Upper lobe of left lung (tissue), 6 donors: ENCODE measurements around the gene ACVR2A. TPM values are rescaled to one million over a fixed set of nuclear protein-coding genes. Genes with fewer than 3 reads are reported as not detected.

Experiments
- ATAC-seq, 2 donors: fragments of 200-7000 bp; cut with Tn5 transposase; one replicate each; pipeline ENCODE4 v1.9.1; 2022; ENCODE audit warnings: mild to moderate bottlenecking in 2 of 2, moderate library complexity in 2 of 2; ENCODE audit not compliant: low FRiP score in 2 of 2
- DNase-seq, 2 donors: peaks; one replicate each; pipeline ENCODE4 v3.0.0-alpha.2; 2019 to 2020
- H3K27ac ChIP-seq, 4 donors: fragments of 200-600 bp; sonication (generic); one replicate each; pipeline ENCODE4 v1.5.1; 2016 to 2019
- H3K27me3 ChIP-seq, 4 donors: fragments of 200-600 bp; sonication (generic); one replicate each; pipeline ENCODE4 v1.5.1; 2017 to 2019
- H3K36me3 ChIP-seq, 4 donors: fragments of 200-600 bp; sonication (generic); one replicate each; pipeline ENCODE4 v1.5.1; 2016 to 2019
- H3K4me1 ChIP-seq, 4 donors: fragments of 200-600 bp; sonication (generic); one replicate each; pipeline ENCODE4 v1.5.1; 2018 to 2019
- H3K4me3 ChIP-seq, 4 donors: fragments of 200-600 bp; sonication (generic); one replicate each; pipeline ENCODE4 v1.5.1; 2017 to 2019; ENCODE audit warnings: mild to moderate bottlenecking in 2 of 4, moderate library complexity in 1 of 4
- H3K9me3 ChIP-seq, 4 donors: fragments of 200-600 bp; sonication (generic); one replicate each; pipeline ENCODE4 v1.5.1; 2018 to 2019
- CTCF ChIP-seq, 6 experiments: fragments of 450-650 bp in 4 of 6; fragments of 200-600 bp in 2 of 6; sonication (generic) in 2 of 6; IDR thresholded peaks; one replicate each; pipeline ENCODE4 v1.5.1; 2016 to 2019; ENCODE audit warnings: antibody characterized with exemption in 6 of 6
- EP300 ChIP-seq, 4 donors: sonication (generic); formaldehyde crosslinking; IDR thresholded peaks; one replicate each; pipeline ENCODE4 v1.5.1; 2017; ENCODE audit warnings: antibody characterized with exemption in 4 of 4, control low read depth in 2 of 4
- POLR2A ChIP-seq, 4 donors: fragments of 450-650 bp; IDR thresholded peaks; one replicate each; pipeline ENCODE4 v1.5.1; 2016 to 2017; ENCODE audit warnings: antibody characterized with exemption in 4 of 4, mild to moderate bottlenecking in 2 of 4
- POLR2AphosphoS5 ChIP-seq, 2 donors: sonication (generic); formaldehyde crosslinking; IDR thresholded peaks; one replicate each; pipeline ENCODE4 v1.5.1; 2017; ENCODE audit warnings: antibody characterized with exemption in 2 of 2
- WGBS, 2 donors: methylation state at CpG; one replicate each; pipeline ENCODE4 v1.1.5; 2017 to 2018; 5-methylcytosine and 5-hydroxymethylcytosine counted together
- total RNA-seq, 6 donors: library from RNA; depleted of rRNA in 4 of 6; stranded (reverse); fragments of >200 nt in 4 of 6; gene quantifications; one replicate each; pipeline versions ENCODE4 v1.1.0 to v1.2.1, GENCODE V29; 2016 to 2021
- donor health status: DM: no; HTN: no; CAD: no; lungs with moderate emphysema.
- donor health status: DM: no; HTN: yes; CAD: no; lungs with severe emphysema.

Gene ACVR2A
- 10 to 100 TPM in 5 of 6 donors, 1 to 10 TPM in 1; 5.5 to 34.5 (median 11.0) TPM for total RNA-seq

- Histone ChIP-seq H3K36me3 (no peaks in the 10 kb centered on the region), H3K4me1 (peaks cover 22 to 25% (median 22%) of the 10 kb centered on the region in 4 donors), H3K4me3 (peak within 1 kb of the TSS; percentile 61 to 86 (median 76)), H3K9me3 (no peaks in the 10 kb centered on the region), H3K27ac (peak within 1 kb of the TSS; percentile 93 to 97 (median 96)), H3K27me3 (no peaks in the 10 kb centered on the region)
- DNase-seq (peak; percentile 30 to 85), ATAC-seq (peak; percentile 34 to 42)
- 0 to 1% methylated on average over 18 to 39 of the region's 51 CpGs for WGBS, 2 donors
- no peak for TF ChIP-seq CTCF (IDR thresholded peaks at IDR 0.05)
- TF ChIP-seq EP300 (IDR thresholded peaks at IDR 0.05) = no peak
- TF ChIP-seq POLR2AphosphoS5 (IDR thresholded peaks at IDR 0.05) = no peak
- no peak for TF ChIP-seq POLR2A (IDR thresholded peaks at IDR 0.05)
Measured at GRCh38 chr2:147844697-147845410, at the start of gene ACVR2A. Gene ACVR2A (plus strand): TSS chr2:147845029. CDS start chr2:147845153, 124 bp downstream.

GRCh38 chr2:147800316-147800715 is 44.5 kb upstream of the ACVR2A start:
- peaks cover 0 to 5% (median 0%) of the 10 kb centered on the region in 4 donors for H3K4me1 ChIP-seq
- no peaks in the 10 kb centered on the region for H3K27me3 ChIP-seq
- no peak for TF ChIP-seq POLR2A (IDR thresholded peaks at IDR 0.05)
- no peak for TF ChIP-seq CTCF (IDR thresholded peaks at IDR 0.05)
- TF ChIP-seq EP300 (IDR thresholded peaks at IDR 0.05) = no peak
- no peak for TF ChIP-seq POLR2AphosphoS5 (IDR thresholded peaks at IDR 0.05)
- no peak overlapping the region for H3K4me3 ChIP-seq
- H3K9me3 ChIP-seq = no peaks in the 10 kb centered on the region
- no peak for DNase-seq
- 45% methylated on average over 2 of the region's 2 CpGs; no CpG with 5 or more reads in 1 of the 2 donors for WGBS, 2 donors
- no peaks in the 10 kb centered on the region for H3K36me3 ChIP-seq
- no peak overlapping the region for H3K27ac ChIP-seq
- peak in 1 of 2 donors; percentile 30 for ATAC-seq

- no peaks in the 10 kb centered on the region for H3K4me1 ChIP-seq
- TF ChIP-seq CTCF (IDR thresholded peaks at IDR 0.05) (no peak), POLR2A (IDR thresholded peaks at IDR 0.05) (no peak), POLR2AphosphoS5 (IDR thresholded peaks at IDR 0.05) (no peak), EP300 (IDR thresholded peaks at IDR 0.05) (no peak)
- peak in 1 of 2 donors; percentile 51 for ATAC-seq
- no peak overlapping the region for H3K27ac ChIP-seq
- H3K4me3 ChIP-seq = no peak overlapping the region
- no peaks in the 10 kb centered on the region for H3K27me3 ChIP-seq
- no peaks in the 10 kb centered on the region for H3K9me3 ChIP-seq
- no peaks in the 10 kb centered on the region for H3K36me3 ChIP-seq
- WGBS, 2 donors = 32 to 38% methylated on average over 1 of the region's 1 CpG
- DNase-seq = peak in 1 of 2 donors; percentile 27
Measured at GRCh38 chr2:147806846-147807245, 38.0 kb upstream of the ACVR2A start.

- TF ChIP-seq POLR2A (IDR thresholded peaks at IDR 0.05) (no peak), POLR2AphosphoS5 (IDR thresholded peaks at IDR 0.05) (no peak), EP300 (IDR thresholded peaks at IDR 0.05) (no peak), CTCF (IDR thresholded peaks at IDR 0.05) (no peak)
- Histone ChIP-seq H3K9me3 (no peaks in the 10 kb centered on the region), H3K27me3 (no peaks in the 10 kb centered on the region), H3K4me3 (no peak overlapping the region), H3K4me1 (no peaks in the 10 kb centered on the region), H3K36me3 (no peaks in the 10 kb centered on the region), H3K27ac (no peak overlapping the region)
- ATAC-seq = no peak
- WGBS, 2 donors = 69 to 92% methylated on average over 4 of the region's 4 CpGs
- no peak for DNase-seq
Measured at GRCh38 chr2:147808520-147808919, 36.3 kb upstream of the ACVR2A start.
